Esophagus (tissue), 2 donors: ENCODE results near the gene APC. TPM values are rescaled to one million over a fixed set of nuclear protein-coding genes. Genes with fewer than 3 reads are reported as not detected.

Experiments
- H3K27ac ChIP-seq, 2 donors: one replicate each; pipeline ENCODE4 v1.5.1; 2013; ENCODE audit warnings: low read depth in 2 of 2, mild to moderate bottlenecking in 2 of 2, inconsistent platforms in 1 of 2, low read length in 1 of 2, moderate library complexity in 1 of 2
- H3K27me3 ChIP-seq, 2 donors: one replicate each; pipeline ENCODE4 v1.6.1; 2013; ENCODE audit warnings: low read length in 2 of 2, control low read depth in 1 of 2, mild to moderate bottlenecking in 1 of 2; ENCODE audit not compliant: insufficient read depth in 2 of 2, control insufficient read depth in 1 of 2
- H3K36me3 ChIP-seq, 2 donors: one replicate each; pipeline ENCODE4 v1.6.1; 2013; ENCODE audit warnings: low read length in 1 of 2; ENCODE audit not compliant: control insufficient read depth in 2 of 2, insufficient read depth in 2 of 2
- H3K4me1 ChIP-seq, 2 donors: one replicate each; pipeline ENCODE4 v1.6.1; 2013; ENCODE audit warnings: low read length in 1 of 2; ENCODE audit not compliant: control insufficient read depth in 2 of 2, insufficient read depth in 2 of 2
- H3K4me3 ChIP-seq, 2 donors: one replicate each; pipeline ENCODE4 v1.5.1; 2013; ENCODE audit warnings: low read length in 2 of 2, mild to moderate bottlenecking in 2 of 2, low read depth in 1 of 2, moderate library complexity in 1 of 2
- H3K9me3 ChIP-seq, 2 donors: one replicate each; pipeline ENCODE4 v1.6.1; 2013; ENCODE audit warnings: mild to moderate bottlenecking in 2 of 2, low read depth in 1 of 2, low read length in 1 of 2, moderate library complexity in 1 of 2; ENCODE audit not compliant: control insufficient read depth in 2 of 2, insufficient read depth in 1 of 2
- WGBS, 2 donors: extraction: QIAGEN DNeasy Blood & Tissue Kit; methylation state at CpG; one replicate each; pipeline ENCODE4 v1.1.7; 2013; 5-methylcytosine and 5-hydroxymethylcytosine counted together
- polyA plus RNA-seq, 2 donors: library from polyadenylated mRNA; stranded (reverse); fragments of 200-250 nt; gene quantifications; one replicate each; pipeline ENCODE4 v1.2.3, GENCODE V29; 2013
- donor health status: healthy with polysubstance abuse.
- donor health status: Bipolar disorder and iron deficiency.

Gene APC
- polyA plus RNA-seq, 2 donors, result 4.8 to 5.8 TPM

DNA sequence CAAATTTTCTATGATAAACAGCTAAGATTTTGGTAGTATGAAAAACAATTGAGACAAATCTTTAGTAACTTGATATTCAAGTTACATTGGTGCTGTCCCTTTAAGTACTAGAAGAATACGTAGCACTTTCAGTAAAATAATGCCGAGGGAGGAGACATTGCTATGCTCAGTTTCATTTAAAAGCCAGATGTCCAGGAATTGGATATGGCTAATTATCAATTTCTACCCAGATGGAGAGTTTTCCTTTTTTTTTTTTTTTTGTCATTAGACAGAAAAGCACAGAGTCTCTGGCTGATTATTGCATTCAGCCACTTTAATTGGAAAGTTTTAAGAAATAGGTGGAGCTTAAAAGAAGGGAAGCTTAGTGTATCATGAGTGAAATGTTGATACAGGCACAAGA is 40.4 kb upstream of the APC start:
- Histone ChIP-seq H3K36me3 (no peaks in the 10 kb centered on the region), H3K9me3 (no peaks in the 10 kb centered on the region), H3K27me3 (no peaks in the 10 kb centered on the region), H3K4me1 (no peaks in the 10 kb centered on the region), H3K27ac (no peak overlapping the region), H3K4me3 (no peak overlapping the region)
- 40 to 42% methylated on average over 2 of the region's 2 CpGs for WGBS, 2 donors

DNA sequence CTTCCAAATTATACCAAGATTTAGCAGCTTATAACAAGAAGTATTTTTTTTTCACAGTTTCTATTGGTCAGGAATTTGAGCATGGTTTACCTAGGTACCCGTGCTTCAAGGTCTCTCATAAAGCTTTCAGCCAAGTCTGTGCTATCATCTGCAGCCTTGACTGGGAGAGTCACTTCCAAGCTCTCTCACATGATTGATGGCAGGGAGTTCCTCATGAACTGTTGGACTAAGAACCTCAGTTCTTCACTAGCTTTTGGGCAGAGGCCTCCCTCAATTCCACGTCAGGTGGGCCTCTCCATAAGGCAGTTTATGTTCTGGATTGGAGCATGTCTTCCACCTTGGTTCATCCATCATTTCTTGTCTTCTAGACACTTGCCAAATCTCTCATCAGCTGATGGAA is 39.9 kb upstream of the APC start:
- no peaks in the 10 kb centered on the region for H3K36me3 ChIP-seq
- 59 to 81% methylated on average over 2 of the region's 2 CpGs for WGBS, 2 donors

DNA sequence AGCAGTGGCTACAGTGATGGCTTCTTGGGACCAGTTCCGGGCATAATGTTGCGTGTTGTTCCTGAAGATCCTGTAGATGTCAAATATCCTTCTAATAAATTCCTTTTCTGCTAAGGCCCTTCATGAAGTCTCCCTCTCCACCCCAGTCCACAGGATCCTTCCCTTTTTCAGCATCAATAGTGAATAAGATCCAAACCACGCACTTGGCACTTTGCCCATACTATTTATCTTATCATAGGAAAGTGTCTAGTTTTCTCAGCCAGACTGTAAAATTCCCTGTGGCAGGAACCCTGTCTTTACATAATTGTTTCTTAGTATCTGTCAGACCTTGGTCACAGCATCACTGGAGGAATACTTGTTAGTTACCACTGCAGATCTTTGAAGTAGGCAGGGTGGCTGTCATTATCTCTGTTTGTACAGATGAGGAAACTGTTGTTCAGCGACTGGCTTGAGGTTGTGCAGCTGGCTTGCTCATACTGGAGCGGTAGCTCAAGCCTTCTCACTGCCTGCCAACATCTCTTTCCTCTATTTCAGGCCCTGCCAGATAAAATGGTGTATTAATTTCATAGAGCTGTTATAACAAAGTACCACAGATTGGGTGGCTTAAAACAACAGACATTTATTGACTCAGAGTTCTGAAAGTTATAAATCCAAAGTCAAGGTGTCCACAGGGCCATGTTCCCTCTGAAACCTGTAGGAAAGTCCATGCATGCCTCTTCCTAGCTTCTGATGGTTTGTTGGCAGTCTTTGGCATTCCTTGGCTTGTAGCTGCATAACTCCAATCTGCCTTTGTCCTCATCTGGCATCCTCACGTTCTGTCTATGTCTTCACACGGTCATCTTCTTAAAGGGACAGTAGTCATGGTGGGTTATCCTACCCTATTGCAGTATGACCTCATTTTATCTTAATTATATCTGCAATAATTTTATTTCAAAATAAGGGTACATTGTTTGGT is 33.5 kb upstream of the APC start:
- H3K27me3 ChIP-seq, result no peaks in the 10 kb centered on the region
- 40 to 48% methylated on average over 7 of the region's 7 CpGs for WGBS, 2 donors
- H3K27ac ChIP-seq, result no peak overlapping the region
- no peak overlapping the region for H3K4me3 ChIP-seq
- no peaks in the 10 kb centered on the region for H3K9me3 ChIP-seq
- H3K36me3 ChIP-seq, result no peaks in the 10 kb centered on the region
- H3K4me1 ChIP-seq, result peaks cover 0 to 2% of the 10 kb centered on the region in 2 donors

More for the DNA sequence above, 39.9 kb upstream of the APC start:
- Histone ChIP-seq H3K27ac (no peak overlapping the region), H3K27me3 (no peaks in the 10 kb centered on the region), H3K9me3 (no peaks in the 10 kb centered on the region), H3K4me1 (no peaks in the 10 kb centered on the region), H3K4me3 (no peak overlapping the region)

DNA sequence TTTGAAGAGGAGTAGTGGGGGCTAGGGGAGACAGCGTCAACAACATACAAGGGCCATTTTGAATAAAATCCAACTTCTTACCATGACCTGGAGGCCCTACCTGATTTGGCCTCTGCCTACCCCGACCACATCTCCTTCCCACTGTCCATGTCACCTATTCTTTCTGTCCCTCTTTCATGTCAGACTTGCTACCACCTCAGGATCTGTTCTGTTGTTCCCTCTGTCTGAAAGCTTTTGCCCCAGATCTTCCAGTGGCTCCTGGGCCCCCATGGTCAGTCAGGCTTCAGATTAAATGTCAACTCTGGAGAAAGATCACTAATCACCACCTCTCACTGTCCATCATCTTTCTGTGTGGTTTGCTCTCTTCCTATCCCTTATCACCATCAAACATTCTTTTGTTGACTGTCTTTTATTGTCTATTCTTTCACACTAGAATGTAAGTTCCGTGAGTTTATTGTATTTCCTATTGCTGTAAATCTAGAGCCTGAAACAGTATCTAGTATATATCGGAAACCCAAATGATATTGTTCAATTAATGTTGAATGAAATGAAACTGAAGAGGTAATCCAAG is 31.2 kb upstream of the APC start:
- 78 to 94% methylated on average over 4 of the region's 4 CpGs for WGBS, 2 donors
- Histone ChIP-seq H3K4me3 (peak overlapping the region in 1 of 2 donors; percentile 78), H3K27ac (no peak overlapping the region), H3K9me3 (no peaks in the 10 kb centered on the region), H3K27me3 (no peaks in the 10 kb centered on the region), H3K4me1 (peaks cover 0 to 5% of the 10 kb centered on the region in 2 donors), H3K36me3 (no peaks in the 10 kb centered on the region)

DNA sequence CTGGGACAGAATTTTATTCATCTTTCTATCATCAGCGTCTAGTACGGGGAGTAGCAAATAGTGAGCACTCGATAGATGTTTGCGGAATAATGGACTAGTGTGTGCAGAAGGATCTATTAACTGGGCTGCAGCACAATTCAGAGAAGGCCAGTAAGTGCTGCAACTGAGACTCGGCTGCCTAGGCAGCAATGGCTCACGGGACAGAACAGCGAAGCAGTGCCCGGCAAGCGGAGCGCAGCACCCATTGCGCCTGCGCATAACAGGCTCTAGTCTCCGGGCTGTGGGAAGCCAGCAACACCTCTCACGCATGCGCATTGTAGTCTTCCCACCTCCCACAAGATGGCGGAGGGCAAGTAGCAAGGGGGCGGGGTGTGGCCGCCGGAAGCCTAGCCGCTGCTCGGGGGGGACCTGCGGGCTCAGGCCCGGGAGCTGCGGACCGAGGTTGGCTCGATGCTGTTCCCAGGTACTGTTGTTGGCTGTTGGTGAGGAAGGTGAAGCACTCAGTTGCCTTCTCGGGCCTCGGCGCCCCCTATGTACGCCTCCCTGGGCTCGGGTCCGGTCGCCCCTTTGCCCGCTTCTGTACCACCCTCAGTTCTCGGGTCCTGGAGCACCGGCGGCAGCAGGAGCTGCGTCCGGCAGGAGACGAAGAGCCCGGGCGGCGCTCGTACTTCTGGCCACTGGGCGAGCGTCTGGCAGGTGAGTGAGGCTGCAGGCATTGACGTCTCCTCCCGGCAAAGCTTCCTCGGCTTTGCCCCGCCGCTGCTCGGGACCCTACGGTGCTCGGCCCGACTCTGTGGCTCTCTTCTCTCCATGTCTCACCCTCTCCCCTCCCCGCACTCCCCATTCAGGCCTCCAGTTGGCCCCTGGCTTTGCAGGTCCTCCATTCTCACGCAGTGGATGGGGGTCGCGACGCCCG is 30.2 kb upstream of the APC start:
- Histone ChIP-seq H3K27me3 (no peaks in the 10 kb centered on the region), H3K36me3 (no peaks in the 10 kb centered on the region), H3K4me3 (peak overlapping the region; percentile 78 to 97), H3K9me3 (no peaks in the 10 kb centered on the region), H3K4me1 (peaks cover 0 to 5% of the 10 kb centered on the region in 2 donors), H3K27ac (peak overlapping the region; percentile 82 to 93)
- WGBS, 2 donors, result 1 to 2% methylated on average over 59 to 61 of the region's 61 CpGs

DNA sequence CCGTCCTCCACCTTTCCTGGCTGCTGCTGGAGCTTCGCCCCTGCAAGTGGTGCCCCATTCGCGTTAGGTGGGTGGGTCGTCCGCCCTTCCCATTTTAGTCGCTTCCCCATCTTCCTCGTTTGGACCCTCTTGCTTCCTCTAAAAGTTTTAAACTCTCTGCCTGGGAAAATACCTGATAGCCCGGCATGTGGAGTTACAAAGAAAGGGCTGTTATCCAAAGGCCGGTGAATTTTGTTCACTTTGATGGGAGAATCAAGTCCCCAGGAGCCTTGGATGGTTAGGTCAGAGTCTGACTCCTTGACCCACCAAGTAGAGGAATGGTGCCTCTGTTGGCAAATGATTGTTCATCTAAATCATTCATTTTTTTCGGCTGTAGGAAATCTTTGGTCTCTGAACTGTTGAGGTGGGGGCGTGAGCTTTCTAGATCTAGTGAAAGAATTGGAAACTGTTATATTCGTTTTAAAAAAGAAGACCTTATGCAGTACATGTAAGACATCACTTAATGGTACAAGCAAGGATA is 29.5 kb upstream of the APC start:
- no peaks in the 10 kb centered on the region for H3K27me3 ChIP-seq
- WGBS, 2 donors, result 1% methylated on average over 13 of the region's 13 CpGs
- peak overlapping the region; percentile 78 to 97 for H3K4me3 ChIP-seq
- no peaks in the 10 kb centered on the region for H3K36me3 ChIP-seq
- peak overlapping the region; percentile 82 to 93 for H3K27ac ChIP-seq
- H3K9me3 ChIP-seq, result no peaks in the 10 kb centered on the region
- H3K4me1 ChIP-seq, result peaks cover 0 to 5% of the 10 kb centered on the region in 2 donors

DNA sequence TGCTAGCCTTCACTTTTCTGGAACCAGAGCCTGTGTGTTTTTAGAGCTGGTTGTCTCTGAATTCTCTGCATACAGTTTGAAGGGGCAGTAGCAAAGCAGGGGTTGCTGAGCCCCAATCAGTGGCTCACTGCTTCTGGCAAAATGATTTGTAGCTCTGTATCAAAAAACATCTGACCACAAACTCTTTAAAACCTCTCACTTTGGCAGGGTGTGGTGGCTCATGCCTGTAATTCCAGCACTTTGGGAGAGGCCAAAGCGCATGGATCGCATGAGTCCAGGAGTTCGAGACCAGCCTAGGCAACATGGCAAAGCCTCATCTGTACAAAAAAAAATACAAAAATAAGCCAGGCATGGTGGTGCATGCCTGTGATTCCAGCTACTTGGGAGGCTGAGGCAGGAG is 28.3 kb upstream of the APC start:
- H3K27ac ChIP-seq, result no peak overlapping the region
- no peaks in the 10 kb centered on the region for H3K27me3 ChIP-seq
- H3K4me3 ChIP-seq, result no peak overlapping the region
- WGBS, 2 donors, result 88 to 92% methylated on average over 3 of the region's 3 CpGs
- no peaks in the 10 kb centered on the region for H3K36me3 ChIP-seq
- no peaks in the 10 kb centered on the region for H3K9me3 ChIP-seq
- peaks cover 0 to 4% of the 10 kb centered on the region in 2 donors for H3K4me1 ChIP-seq

DNA sequence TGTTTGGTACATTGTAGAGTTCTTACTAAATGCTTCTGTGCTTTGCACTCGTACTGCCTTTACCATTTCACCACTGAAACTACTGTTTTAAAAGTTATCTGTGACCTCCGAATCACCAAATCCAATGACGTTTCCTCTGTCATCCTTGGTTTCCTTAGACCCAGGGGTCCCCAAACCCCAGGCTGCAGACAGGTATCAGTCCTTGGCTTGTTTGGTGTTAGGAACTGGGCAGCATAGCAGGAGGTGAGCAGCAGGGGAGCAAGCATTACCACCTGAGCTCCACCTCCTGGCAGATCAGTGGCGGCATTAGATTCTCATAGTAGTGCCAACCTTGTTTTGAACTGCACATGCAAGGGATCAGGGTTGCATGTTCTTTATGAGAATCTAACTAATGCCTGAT is 26.8 kb upstream of the APC start:
- peaks cover 0 to 4% of the 10 kb centered on the region in 2 donors for H3K4me1 ChIP-seq
- 92 to 94% methylated on average over 4 of the region's 4 CpGs for WGBS, 2 donors
- no peaks in the 10 kb centered on the region for H3K27me3 ChIP-seq
- H3K36me3 ChIP-seq, result no peaks in the 10 kb centered on the region
- no peaks in the 10 kb centered on the region for H3K9me3 ChIP-seq
- H3K27ac ChIP-seq, result no peak overlapping the region
- no peak overlapping the region for H3K4me3 ChIP-seq

DNA sequence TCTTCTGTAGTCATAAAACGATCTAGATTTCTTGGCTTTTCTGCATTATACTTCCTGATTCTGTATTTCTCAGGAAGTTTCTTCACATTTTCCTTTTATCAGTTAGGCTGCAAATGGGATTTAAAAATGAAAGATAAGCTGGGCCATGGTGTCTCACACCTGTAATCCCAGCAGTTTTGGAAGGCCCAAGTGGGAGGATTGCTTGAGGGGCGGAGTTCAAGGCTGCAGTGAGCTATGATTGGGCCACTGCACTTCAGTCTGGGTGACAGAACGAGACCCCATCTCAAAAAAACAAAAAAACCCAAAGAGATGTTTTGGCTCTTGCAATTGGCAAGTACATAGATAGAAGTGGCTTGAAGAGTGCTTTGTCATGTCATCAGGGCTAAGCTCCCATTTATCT is 26.2 kb upstream of the APC start:
- Histone ChIP-seq H3K36me3 (no peaks in the 10 kb centered on the region), H3K27me3 (no peaks in the 10 kb centered on the region), H3K4me1 (peaks cover 0 to 4% of the 10 kb centered on the region in 2 donors), H3K4me3 (no peak overlapping the region), H3K27ac (no peak overlapping the region), H3K9me3 (no peaks in the 10 kb centered on the region)
- 83 to 90% methylated on average over 3 of the region's 3 CpGs for WGBS, 2 donors
